Neuronal stem cell (in vitro differentiated cells): ENCODE measurements around the gene RPS4Y1.

Experiments used
- DNase-seq: peaks from one replicate; pipeline ENCODE4 v3.0.0-alpha.2; 2013; ENCODE audit warnings: low spot score
- H2AFZ ChIP-seq: one replicate; pipeline ENCODE4 v1.6.1; 2013; ENCODE audit warnings: mild to moderate bottlenecking, low read length, inconsistent platforms
- H2AK5ac ChIP-seq: 2 replicates; pipeline ENCODE4 v1.6.1; 2013; ENCODE audit warnings: low read depth, mild to moderate bottlenecking, inconsistent platforms, low read length, moderate library complexity, mixed read lengths
- H2BK120ac ChIP-seq: 2 replicates; pipeline ENCODE4 v1.6.1; 2013; ENCODE audit warnings: low read depth, mild to moderate bottlenecking, inconsistent platforms, low read length, moderate library complexity, mixed read lengths
- H2BK12ac ChIP-seq: one replicate; pipeline ENCODE4 v1.6.1; 2013; ENCODE audit warnings: low read length, inconsistent platforms
- H2BK15ac ChIP-seq: 2 replicates; pipeline ENCODE4 v1.6.1; 2013; ENCODE audit warnings: mild to moderate bottlenecking, low read length, inconsistent platforms, mixed read lengths
- H2BK5ac ChIP-seq: one replicate; pipeline ENCODE4 v1.6.1; 2013; ENCODE audit warnings: inconsistent platforms, mild to moderate bottlenecking, low read length, moderate library complexity
- H3K14ac ChIP-seq: one replicate; pipeline ENCODE4 v1.6.1; 2013; ENCODE audit warnings: low read length, inconsistent platforms
- H3K18ac ChIP-seq: 2 replicates; pipeline ENCODE4 v1.6.1; 2013; ENCODE audit warnings: low read length, inconsistent platforms
- H3K23ac ChIP-seq: 2 replicates; pipeline ENCODE4 v1.6.1; 2013; ENCODE audit warnings: low read depth, mild to moderate bottlenecking, mixed read lengths, low read length, inconsistent platforms; ENCODE audit not compliant: poor library complexity
- H3K27ac ChIP-seq: replicated peaks from 3 replicates; pipeline ENCODE4 v1.5.1; 2013; ENCODE audit warnings: low read length, inconsistent platforms
- H3K27me3 ChIP-seq, 3 experiments: 2 replicates each; pipeline ENCODE4 v1.6.1; 2013; ENCODE audit warnings: low read length in 3 of 3, mild to moderate bottlenecking in 2 of 3, inconsistent platforms in 1 of 3, low read depth in 1 of 3, mixed read lengths in 1 of 3, moderate library complexity in 1 of 3; ENCODE audit not compliant: control insufficient read depth in 3 of 3, insufficient read depth in 3 of 3
- H3K36me3 ChIP-seq, 2 donors: replicated peaks in 1 of 2; 2 replicates each; pipeline ENCODE4 v1.6.1; 2013; ENCODE audit warnings: low read length in 2 of 2; ENCODE audit not compliant: control insufficient read depth in 2 of 2, insufficient read depth in 2 of 2
- H3K4ac ChIP-seq: 2 replicates; pipeline ENCODE4 v1.6.1; 2013; ENCODE audit warnings: inconsistent platforms, mild to moderate bottlenecking, low read length, moderate library complexity
- H3K4me1 ChIP-seq, 2 donors: 1 replicate in 1 of 2; 2 replicates in 1 of 2; pipeline ENCODE4 v1.6.1; 2013; ENCODE audit warnings: low read length in 2 of 2, low read depth in 1 of 2; ENCODE audit not compliant: control insufficient read depth in 2 of 2, insufficient read depth in 1 of 2
- H3K4me2 ChIP-seq: one replicate; pipeline ENCODE4 v1.6.1; 2013; ENCODE audit warnings: mild to moderate bottlenecking, low read length, inconsistent platforms; ENCODE audit not compliant: insufficient read depth, poor library complexity, severe bottlenecking
- H3K4me3 ChIP-seq, 2 donors: 2 replicates each; pipeline ENCODE4 v1.5.1; 2013; ENCODE audit warnings: low read length in 2 of 2, mild to moderate bottlenecking in 2 of 2, inconsistent platforms in 1 of 2, moderate library complexity in 1 of 2
- H3K79me1 ChIP-seq: one replicate; pipeline ENCODE4 v1.6.1; 2013; ENCODE audit warnings: low read depth, mild to moderate bottlenecking, inconsistent platforms, low read length, moderate library complexity
- H3K9ac ChIP-seq: one replicate; pipeline ENCODE4 v1.6.1; 2013; ENCODE audit warnings: mild to moderate bottlenecking, low read depth, low read length, inconsistent platforms; ENCODE audit not compliant: poor library complexity
- H3K9me3 ChIP-seq, 2 donors: replicated peaks in 1 of 2; 2 replicates each; pipeline versions ENCODE3 to v1.6.1; 2013; ENCODE audit warnings: low read length in 2 of 2, mild to moderate bottlenecking in 2 of 2, inconsistent platforms in 1 of 2, low read depth in 1 of 2, mixed read lengths in 1 of 2, moderate library complexity in 1 of 2; ENCODE audit not compliant: control insufficient read depth in 2 of 2, insufficient read depth in 1 of 2
- H4K8ac ChIP-seq: one replicate; pipeline ENCODE4 v1.6.1; 2013; ENCODE audit warnings: low read depth, mild to moderate bottlenecking, inconsistent platforms, low read length, moderate library complexity
- H4K91ac ChIP-seq: one replicate; pipeline ENCODE4 v1.6.1; 2013; ENCODE audit warnings: low read length, low read depth, mild to moderate bottlenecking, inconsistent platforms; ENCODE audit not compliant: poor library complexity
- WGBS, 2 donors: extraction: QIAGEN DNeasy Blood & Tissue Kit; methylation state at CpG; one replicate each; pipeline ENCODE4 v1.1.7; 2013; ENCODE audit warnings: missing lambda C conversion rate in 2 of 2, mixed read lengths in 1 of 2; ENCODE audit not compliant: insufficient read length in 2 of 2, insufficient replicate concordance in 1 of 2; ENCODE audit errors: extremely low coverage in 2 of 2; 5-methylcytosine and 5-hydroxymethylcytosine counted together

RPS4Y1 gene

DNA sequence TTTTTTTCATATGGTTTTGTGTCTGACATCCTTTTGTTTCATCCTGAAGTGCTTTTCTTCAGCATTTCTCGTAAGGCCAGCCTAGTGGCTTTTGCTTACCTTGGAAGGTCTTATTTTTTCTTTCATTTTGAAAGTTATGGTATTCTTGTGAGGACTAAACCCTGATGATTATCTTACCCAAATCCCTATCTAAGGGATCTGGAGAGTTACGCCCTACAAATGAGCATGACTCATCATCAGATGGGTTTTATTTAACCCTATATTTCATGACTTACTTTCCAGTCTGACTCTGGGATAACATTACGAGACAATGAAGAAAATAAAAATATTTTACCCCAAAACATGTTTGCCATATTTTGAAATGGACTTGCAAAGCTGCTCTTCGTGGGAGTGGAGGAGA lies 18.4 kb downstream of the RPS4Y1 start:
- Histone ChIP-seq H3K4me3 (no peak overlapping the region), H4K8ac (no peak overlapping the region), H3K27me3 (no peaks in the 10 kb centered on the region), H3K9ac (no peak overlapping the region), H2AK5ac (no peak overlapping the region), H2BK5ac (no peak overlapping the region), H3K79me1 (no peaks in the 10 kb centered on the region), H3K4me1 (no peaks in the 10 kb centered on the region), H2BK15ac (no peak overlapping the region), H4K91ac (no peak overlapping the region), H3K18ac (no peak overlapping the region), H3K4ac (no peak overlapping the region), H3K36me3 (peaks cover 0 to 4% of the 10 kb centered on the region in 2 donors), H3K4me2 (no peak overlapping the region), H3K23ac (no peak overlapping the region), H2BK12ac (no peak overlapping the region), H3K27ac (no peak overlapping the region), H2BK120ac (no peak overlapping the region), H3K9me3 (no peaks in the 10 kb centered on the region), H2AFZ (no peak overlapping the region), H3K14ac (no peak overlapping the region)
- no CpG with 5 or more reads among the region's 4 CpGs for whole genome bisulfite sequencing, 2 donors
- DNase-seq, result no peak

DNA sequence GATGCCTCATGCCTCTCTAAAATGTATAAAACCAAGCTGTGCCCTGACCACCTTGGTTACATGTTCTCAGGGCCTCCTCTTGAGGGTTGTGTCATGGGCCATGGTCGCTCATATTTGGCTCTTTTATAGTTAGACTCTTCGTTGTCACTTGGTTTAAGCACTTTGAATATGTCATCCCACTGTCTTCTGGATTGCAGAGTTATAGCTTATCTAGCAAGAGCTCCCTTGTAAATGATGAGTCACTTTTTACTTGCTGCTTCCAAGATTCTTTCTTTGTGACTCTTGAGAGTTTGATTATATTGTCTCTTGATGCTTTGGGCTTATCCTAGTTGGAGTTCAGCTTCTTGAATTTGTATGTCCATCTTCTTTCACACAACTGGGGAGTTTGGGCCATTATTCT lies 19.1 kb downstream of the RPS4Y1 start:
- no peak for DNase-seq
- no peak overlapping the region for H3K4ac ChIP-seq
- H2BK5ac ChIP-seq, result no peak overlapping the region
- no peak overlapping the region for H2BK12ac ChIP-seq
- no peaks in the 10 kb centered on the region for H3K9me3 ChIP-seq
- H3K18ac ChIP-seq, result no peak overlapping the region
- no peak overlapping the region for H4K91ac ChIP-seq
- no peaks in the 10 kb centered on the region for H3K79me1 ChIP-seq
- H3K27ac ChIP-seq, result no peak overlapping the region
- H3K4me2 ChIP-seq, result no peak overlapping the region
- no peak overlapping the region for H4K8ac ChIP-seq
- no peak overlapping the region for H2AFZ ChIP-seq
- no peak overlapping the region for H3K4me3 ChIP-seq
- H2AK5ac ChIP-seq, result no peak overlapping the region
- H2BK120ac ChIP-seq, result no peak overlapping the region
- H3K14ac ChIP-seq, result no peak overlapping the region
- H3K23ac ChIP-seq, result no peak overlapping the region
- H3K9ac ChIP-seq, result no peak overlapping the region
- H3K4me1 ChIP-seq, result no peaks in the 10 kb centered on the region
- WGBS, 2 donors, result no CpG with 5 or more reads among the region's 2 CpGs
- peaks cover 0 to 5% of the 10 kb centered on the region in 2 donors for H3K36me3 ChIP-seq
- no peak overlapping the region for H2BK15ac ChIP-seq
- no peaks in the 10 kb centered on the region for H3K27me3 ChIP-seq

DNA sequence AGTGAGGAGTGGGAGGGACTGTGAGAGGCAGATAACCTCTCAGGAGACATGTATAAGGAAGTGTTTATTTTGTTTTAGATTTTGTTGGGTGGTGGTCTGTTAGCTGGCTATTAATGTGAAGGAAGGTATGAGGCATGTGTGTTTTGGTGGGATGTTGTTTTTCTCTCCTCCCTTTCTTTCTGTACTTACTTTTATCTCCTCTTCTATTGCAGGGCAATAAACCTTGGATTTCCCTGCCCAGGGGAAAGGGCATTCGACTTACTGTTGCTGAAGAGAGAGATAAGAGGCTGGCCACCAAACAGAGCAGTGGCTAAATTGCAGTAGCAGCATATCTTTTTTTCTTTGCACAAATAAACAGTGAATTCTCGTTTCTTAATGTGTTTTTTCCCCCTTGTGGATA lies 25.2 kb downstream of the RPS4Y1 start:
- Histone ChIP-seq H2BK15ac (no peak overlapping the region), H2AK5ac (no peak overlapping the region), H3K9me3 (no peaks in the 10 kb centered on the region), H2AFZ (no peak overlapping the region), H4K8ac (no peak overlapping the region), H2BK5ac (no peak overlapping the region), H2BK12ac (no peak overlapping the region), H3K36me3 (peaks cover 0 to 14% of the 10 kb centered on the region in 2 donors), H2BK120ac (no peak overlapping the region), H3K18ac (no peak overlapping the region), H3K4me2 (no peak overlapping the region), H3K14ac (no peak overlapping the region), H3K4ac (no peak overlapping the region), H4K91ac (no peak overlapping the region), H3K23ac (no peak overlapping the region), H3K27ac (no peak overlapping the region), H3K79me1 (no peaks in the 10 kb centered on the region), H3K27me3 (no peaks in the 10 kb centered on the region), H3K9ac (no peak overlapping the region), H3K4me1 (no peaks in the 10 kb centered on the region), H3K4me3 (no peak overlapping the region)
- no CpG with 5 or more reads among the region's 2 CpGs for WGBS, 2 donors
- no peak for DNase-seq

DNA sequence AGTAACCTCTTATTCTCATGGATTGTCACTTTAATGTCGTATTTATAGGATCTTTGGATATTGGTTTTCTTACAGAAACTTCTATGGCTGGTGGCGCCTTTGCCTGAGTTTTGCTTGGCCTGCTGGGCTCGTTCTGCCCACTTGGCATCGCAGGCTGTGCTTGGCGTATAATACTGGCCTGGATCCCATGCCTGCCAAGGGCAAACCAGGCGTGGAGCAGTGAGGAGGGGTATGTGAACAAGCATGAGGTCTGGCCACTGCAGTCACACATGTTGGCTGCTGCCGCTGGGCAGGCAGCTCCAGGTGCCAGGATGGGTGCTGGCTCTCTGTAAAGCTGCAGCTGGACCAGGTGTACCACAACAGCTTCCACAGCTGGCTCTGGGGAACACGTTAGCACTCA lies 26.1 kb downstream of the RPS4Y1 start:
- no CpG with 5 or more reads among the region's 8 CpGs for WGBS, 2 donors
- Histone ChIP-seq H3K23ac (no peak overlapping the region), H3K14ac (no peak overlapping the region), H2BK12ac (no peak overlapping the region), H2AK5ac (no peak overlapping the region), H3K27me3 (no peaks in the 10 kb centered on the region), H4K8ac (no peak overlapping the region), H3K4me2 (no peak overlapping the region), H3K79me1 (no peaks in the 10 kb centered on the region), H3K4me3 (no peak overlapping the region), H2BK15ac (no peak overlapping the region), H3K27ac (no peak overlapping the region), H3K18ac (no peak overlapping the region), H2AFZ (no peak overlapping the region), H3K9ac (no peak overlapping the region), H3K4me1 (no peaks in the 10 kb centered on the region), H3K9me3 (peaks cover 0 to 2% of the 10 kb centered on the region in 2 donors), H2BK5ac (no peak overlapping the region), H2BK120ac (no peak overlapping the region), H4K91ac (no peak overlapping the region), H3K36me3 (peaks cover 0 to 16% of the 10 kb centered on the region in 2 donors), H3K4ac (no peak overlapping the region)
- DNase-seq, result no peak
